HG02678 (cell line): ENCODE measurements around the gene MAGI1.

Source experiments
- ATAC-seq: cut with Tn5 transposase; IDR thresholded peaks from one replicate; pipeline ENCODE4 v1.9.1; 2021; ENCODE audit warnings: mild to moderate bottlenecking, moderate library complexity; ENCODE audit not compliant: unreplicated experiment

Gene MAGI1

GRCh38 chr3:65650247-65650646, 388.5 kb downstream of the MAGI1 start:
- ATAC-seq, result no peak

DNA sequence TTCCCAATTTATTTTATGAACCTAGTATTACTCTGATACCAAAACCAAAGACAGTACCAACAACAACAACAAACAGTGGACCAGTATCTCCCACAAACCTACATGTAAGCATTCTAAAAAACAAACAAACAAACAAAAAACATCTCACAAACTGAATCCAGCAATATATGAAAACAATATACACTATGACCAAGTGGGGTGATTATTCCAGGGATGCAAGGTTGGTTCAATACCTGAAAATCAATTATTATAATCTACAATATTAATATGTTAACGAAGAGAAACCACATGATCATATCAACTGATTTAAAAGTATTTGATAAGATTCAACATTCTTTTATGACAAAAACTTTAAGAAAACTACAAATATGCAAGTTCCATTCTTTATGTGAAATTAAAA, 391.3 kb downstream of the MAGI1 start:
- no peak for ATAC-seq

GRCh38 chr3:65642883-65643282, 395.8 kb downstream of the MAGI1 start:
- ATAC-seq, result no peak

GRCh38 chr3:65641777-65642176, 396.9 kb downstream of the MAGI1 start:
- ATAC-seq, result no peak

GRCh38 chr3:65641045-65641444, 397.7 kb downstream of the MAGI1 start:
- ATAC-seq, result no peak

GRCh38 chr3:65639444-65639843, 399.3 kb downstream of the MAGI1 start:
- no peak for ATAC-seq

DNA sequence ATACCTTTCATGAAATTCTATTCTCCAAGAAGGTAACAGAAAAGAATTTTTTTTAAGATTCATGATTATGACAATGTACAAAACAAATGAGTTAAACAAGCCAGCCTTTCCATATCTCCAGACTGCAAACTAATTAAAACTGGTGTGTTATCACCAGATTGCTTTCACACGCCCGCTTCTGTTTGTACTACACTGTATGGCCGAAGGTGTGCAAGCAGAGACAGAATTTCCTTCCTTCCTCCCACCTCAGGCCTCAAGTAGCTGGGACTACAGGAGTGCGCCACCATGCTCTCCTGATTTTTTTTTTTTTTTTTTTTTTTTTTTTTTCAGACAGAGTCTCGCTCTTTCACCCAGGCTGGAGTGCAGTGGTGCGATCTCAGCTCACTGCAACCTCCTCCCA, 400.4 kb downstream of the MAGI1 start:
- no peak for ATAC-seq

DNA sequence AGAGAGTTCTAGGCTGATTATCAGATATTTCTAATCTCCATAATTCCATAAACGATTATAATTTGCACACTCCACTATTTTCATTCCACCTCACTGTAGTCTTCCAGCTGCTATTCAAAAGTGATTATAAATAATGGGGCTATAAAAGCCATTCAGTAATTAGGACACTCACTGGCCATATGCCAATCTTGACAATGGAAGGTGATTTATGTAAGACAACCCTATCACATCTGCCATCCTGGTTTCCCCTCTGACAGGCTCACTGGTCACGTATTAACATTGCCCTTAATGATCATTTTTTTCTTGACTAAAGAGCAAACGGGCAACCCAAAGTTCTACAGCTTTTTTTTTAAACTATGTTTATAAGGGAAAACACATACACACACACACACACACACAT, 402.4 kb downstream of the MAGI1 start:
- no peak for ATAC-seq

DNA sequence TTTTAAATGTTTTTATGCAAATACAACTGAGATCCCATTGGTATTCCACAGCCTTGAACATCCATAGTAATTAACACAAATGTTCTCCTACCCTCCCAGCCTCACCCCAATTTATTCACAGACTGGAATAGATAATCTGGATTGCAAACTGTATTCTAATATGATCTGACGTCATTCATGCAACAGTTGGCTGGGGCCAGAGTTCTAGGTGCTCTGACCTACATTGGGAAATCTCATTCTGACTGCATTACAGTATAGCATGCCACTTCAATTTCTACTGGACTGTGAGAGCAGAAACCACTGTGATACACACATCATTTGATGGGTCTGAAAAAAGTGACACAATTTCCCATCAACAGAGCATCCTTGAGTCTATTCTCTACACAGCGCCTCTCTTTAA, 403.1 kb downstream of the MAGI1 start:
- ATAC-seq, result no peak

- no peak for ATAC-seq
These were observed 405.6 kb downstream of the MAGI1 start for GRCh38 chr3:65633018-65633638.

- no peak for ATAC-seq
These were observed 406.3 kb downstream of the MAGI1 start for GRCh38 chr3:65632414-65632813.

DNA sequence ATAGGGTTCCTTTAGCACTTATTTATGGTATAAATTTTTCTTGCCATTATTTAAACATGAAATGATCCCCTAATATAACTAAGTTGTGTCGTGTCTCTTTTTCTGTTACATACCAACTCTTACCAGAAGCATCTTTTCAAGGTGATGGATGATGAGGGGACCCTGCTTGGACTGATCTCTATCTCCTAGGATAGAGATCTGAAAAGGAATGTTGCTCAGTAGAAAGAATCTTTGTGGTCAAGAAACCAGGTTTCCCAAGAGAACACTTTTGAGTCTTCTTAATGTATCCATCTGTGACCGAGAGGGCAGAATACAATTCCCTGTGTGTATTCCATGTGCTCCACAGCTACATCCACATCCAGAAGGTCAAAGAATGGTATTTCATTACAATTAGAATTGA, 409.7 kb downstream of the MAGI1 start:
- ATAC-seq, result no peak

DNA sequence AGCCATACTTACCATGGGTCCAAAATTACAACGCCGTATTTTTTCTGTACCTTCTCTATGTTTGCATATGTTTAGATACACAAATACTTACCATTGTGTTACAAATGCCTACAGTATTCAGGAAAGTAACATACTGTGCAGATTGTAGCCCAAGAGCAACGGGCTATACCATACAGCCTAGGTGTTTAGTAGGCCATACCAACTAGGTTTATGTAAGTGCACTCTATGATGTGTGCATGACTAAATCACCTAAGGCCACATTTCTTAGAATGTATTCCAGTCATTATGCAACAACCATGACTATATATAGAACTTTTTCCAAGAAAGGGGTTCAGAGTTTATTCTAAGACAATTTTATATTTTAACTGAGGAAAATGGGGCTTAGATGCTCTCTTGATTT, 411.7 kb downstream of the MAGI1 start:
- ATAC-seq, result no peak

DNA sequence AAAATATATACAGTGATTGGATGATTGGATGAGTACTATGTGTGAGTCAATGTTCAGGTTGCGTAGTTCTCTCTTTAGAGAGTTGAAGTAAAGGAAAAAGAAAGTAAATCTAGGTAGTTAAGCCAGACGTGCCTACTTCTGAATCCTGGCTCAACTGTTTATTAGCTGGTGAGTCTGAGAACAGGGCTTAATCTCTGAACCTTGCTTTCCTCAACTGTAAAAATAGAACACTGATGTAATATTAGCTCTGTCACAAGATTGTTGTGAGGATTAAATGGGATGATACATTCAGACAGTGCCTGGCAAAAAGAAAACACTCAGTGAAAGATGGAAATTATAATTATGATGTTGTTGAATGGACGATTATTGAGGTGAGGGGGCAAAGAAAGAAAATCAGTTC, 413.4 kb downstream of the MAGI1 start:
- no peak for ATAC-seq

- ATAC-seq, result no peak
These were observed 415.4 kb downstream of the MAGI1 start for GRCh38 chr3:65623362-65623761.

- ATAC-seq, result no peak
These were observed 418.8 kb downstream of the MAGI1 start for GRCh38 chr3:65619888-65620287.

DNA sequence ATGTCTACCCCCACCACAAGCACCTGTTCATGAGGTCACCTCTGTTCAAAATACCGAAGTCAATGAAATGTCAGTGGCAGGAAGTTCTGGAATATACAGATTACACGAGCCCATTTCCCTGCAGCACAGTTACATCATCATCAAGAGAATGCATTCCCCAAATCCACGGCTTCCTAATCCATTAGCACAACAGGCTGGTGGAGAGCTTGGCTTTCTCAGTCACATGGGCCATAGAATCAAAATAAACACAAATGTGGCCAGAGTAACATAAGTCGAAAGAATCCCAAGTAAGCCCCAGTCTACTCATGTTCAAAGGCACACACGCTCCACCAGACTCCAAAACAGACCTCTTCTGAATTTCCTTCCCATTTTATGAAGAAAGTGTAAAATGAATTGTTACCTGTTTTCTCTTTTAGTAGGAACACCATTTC, 419.3 kb downstream of the MAGI1 start:
- no peak for ATAC-seq

- no peak for ATAC-seq
These were observed 420.1 kb downstream of the MAGI1 start for GRCh38 chr3:65618599-65618998.

DNA sequence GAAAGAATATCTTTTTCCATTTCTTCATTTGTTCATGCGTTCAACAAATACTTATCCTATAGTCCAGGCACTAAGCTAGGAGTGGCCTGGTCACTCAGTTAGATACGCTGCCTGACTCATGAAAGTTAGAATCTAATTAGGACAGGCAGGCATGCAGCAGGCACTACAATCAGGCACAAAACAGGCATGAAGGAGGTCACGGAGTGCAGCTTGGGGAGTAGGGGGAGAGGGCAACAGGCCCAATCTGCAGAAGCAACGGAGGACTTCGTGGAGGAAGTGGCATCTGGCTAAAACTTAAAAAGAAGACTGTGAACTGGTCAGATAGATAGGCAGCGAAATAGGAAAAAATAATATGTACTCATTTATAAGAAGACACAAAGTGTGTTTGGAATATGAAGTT, 420.9 kb downstream of the MAGI1 start:
- no peak for ATAC-seq

DNA sequence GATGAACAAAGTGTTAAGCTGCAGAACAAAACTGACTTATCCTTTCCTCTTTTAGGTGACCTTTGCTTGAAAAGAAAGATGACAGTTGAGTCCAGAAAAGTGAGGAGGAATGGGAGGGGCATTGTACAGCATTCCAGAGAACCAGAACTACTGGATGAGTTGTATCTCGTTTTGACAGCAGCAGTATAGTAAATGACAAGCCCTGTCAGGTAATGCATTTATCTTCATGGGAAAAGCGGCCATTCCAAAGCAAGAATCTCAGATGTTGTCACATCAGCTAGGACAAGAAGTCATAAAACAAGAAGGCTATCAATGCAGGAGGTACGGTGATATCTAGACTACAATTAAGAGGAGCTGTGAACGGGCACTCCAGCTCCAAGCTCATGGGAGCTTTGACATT, 421.5 kb downstream of the MAGI1 start:
- no peak for ATAC-seq

DNA sequence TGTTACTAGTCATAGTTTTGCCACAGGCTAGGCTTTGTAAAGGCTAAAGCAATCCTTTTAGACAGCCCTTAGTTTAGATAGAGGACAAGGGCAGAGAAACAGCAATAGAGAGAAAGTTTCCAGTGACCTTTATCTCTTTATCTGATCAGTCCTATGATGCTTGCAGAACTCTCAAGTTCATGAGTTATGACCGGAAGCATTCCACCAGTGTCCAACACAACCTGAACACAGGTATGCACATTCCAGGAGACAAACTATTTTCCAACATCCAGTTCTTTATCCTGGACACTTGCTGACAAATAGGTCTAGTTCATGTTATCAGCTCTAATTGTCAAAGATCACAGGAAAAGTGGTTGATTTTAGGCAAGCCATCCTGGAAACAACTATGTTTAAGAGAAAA, 422.2 kb downstream of the MAGI1 start:
- no peak for ATAC-seq

DNA sequence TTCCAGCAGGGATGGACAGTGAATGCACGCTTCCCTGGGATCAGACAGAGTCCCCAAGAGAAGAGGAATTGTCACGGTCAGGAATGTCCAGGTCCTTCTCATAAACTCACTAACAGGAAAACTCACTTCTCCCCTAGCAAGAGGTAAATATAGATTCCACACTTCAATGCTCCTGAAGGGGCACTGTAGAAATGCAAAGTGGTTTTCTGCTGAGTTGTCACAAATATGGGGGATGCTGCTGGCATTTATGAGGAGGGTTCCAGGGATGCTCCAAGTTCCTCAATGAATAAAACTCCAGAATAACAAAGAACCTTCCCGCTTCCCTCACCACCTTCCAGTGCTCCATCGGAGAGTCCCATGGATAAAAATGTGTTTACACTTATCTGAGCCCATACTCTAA, 423.4 kb downstream of the MAGI1 start:
- no peak for ATAC-seq

DNA sequence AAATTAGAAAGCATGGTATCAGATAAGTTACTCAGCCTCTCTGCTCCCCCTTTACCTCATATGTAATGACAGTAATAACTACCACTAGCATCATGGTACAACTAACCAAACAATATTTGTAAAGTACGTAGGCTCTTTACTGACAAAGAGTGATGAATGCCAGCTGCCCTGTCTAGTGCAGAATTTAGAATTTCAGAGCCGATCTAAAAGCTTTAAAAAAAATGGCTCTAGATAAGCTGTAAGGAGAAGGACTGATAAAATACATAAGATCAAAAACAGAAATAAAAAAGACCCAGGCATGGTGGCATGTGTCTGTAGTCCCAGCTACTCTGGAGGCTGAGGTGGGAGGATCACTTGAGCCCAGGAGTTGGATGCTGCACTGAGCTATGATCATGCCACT, 424.1 kb downstream of the MAGI1 start:
- no peak for ATAC-seq
